SK-N-SH treated with all-trans-retinoic acid at 6 μM for 48 hours (cell line): ENCODE data around the gene CFAP161.

Experiments used
- ATAC-seq: fragments of 200-7000 bp; cut with Tn5 transposase; 3 replicates; pipeline ENCODE4 v1.9.1; 2020; ENCODE audit warnings: mild to moderate bottlenecking, moderate library complexity
- ARNTL ChIP-seq: fragments of 450-650 bp; formaldehyde crosslinking; IDR thresholded peaks from 2 replicates; pipeline ENCODE4 v1.5.0; 2020; ENCODE audit warnings: low read depth, mild to moderate bottlenecking, moderate library complexity, borderline replicate concordance
- BACH2 ChIP-seq: fragments of 250-450 bp; sonication (Bioruptor Pico); IDR thresholded peaks from 2 replicates; pipeline ENCODE4 v1.9.0; 2021; ENCODE audit warnings: mild to moderate bottlenecking, borderline replicate concordance
- CREB5 ChIP-seq: fragments of 250-450 bp; sonication (Bioruptor Pico); IDR thresholded peaks from 2 replicates; pipeline ENCODE4 v1.5.1; 2020; ENCODE audit warnings: low read depth, mild to moderate bottlenecking, moderate library complexity
- CSDC2 ChIP-seq: fragments of 250-450 bp; sonication (Bioruptor Pico); IDR thresholded peaks from 2 replicates; pipeline ENCODE4 v1.5.0; 2020; ENCODE audit warnings: mild to moderate bottlenecking, moderate library complexity
- CSRNP3 ChIP-seq: fragments of 250-450 bp; sonication (Bioruptor Pico); IDR thresholded peaks from 2 replicates; pipeline ENCODE4 v1.5.1; 2021; ENCODE audit warnings: mild to moderate bottlenecking, moderate library complexity
- ESRRG ChIP-seq: fragments of 250-450 bp; sonication (Bioruptor Pico); IDR thresholded peaks from 2 replicates; pipeline ENCODE4 v1.6.1; 2021; ENCODE audit warnings: mild to moderate bottlenecking
- GLIS3 ChIP-seq: fragments of 250-450 bp; sonication (Bioruptor Pico); IDR thresholded peaks from 2 replicates; pipeline ENCODE4 v1.5.0; 2020; ENCODE audit warnings: mild to moderate bottlenecking, moderate library complexity
- ISL1 ChIP-seq: fragments of 250-450 bp; sonication (Bioruptor Pico); IDR thresholded peaks from 2 replicates; pipeline ENCODE4 v2.1.2; 2022; ENCODE audit warnings: mild to moderate bottlenecking, moderate library complexity
- OSR1 ChIP-seq: fragments of 250-450 bp; sonication (Bioruptor Pico); IDR thresholded peaks from 2 replicates; pipeline ENCODE4 v1.8.0; 2022; ENCODE audit warnings: moderate library complexity, mild to moderate bottlenecking, inconsistent platforms
- PATZ1 ChIP-seq: fragments of 250-450 bp; sonication (Bioruptor Pico); IDR thresholded peaks from 2 replicates; pipeline ENCODE4 v1.8.0; 2020; ENCODE audit warnings: mild to moderate bottlenecking, moderate library complexity, borderline replicate concordance
- PPARA ChIP-seq: fragments of 250-450 bp; sonication (Bioruptor Pico); IDR thresholded peaks from 2 replicates; pipeline ENCODE4 v1.5.0; 2020; ENCODE audit warnings: mild to moderate bottlenecking, borderline replicate concordance
- RARB ChIP-seq: fragments of 250-450 bp; sonication (Bioruptor Pico); IDR thresholded peaks from 2 replicates; pipeline ENCODE4 v1.8.0; 2021; ENCODE audit warnings: mild to moderate bottlenecking, moderate library complexity
- SNAI2 ChIP-seq: fragments of 250-450 bp; sonication (Bioruptor Pico); IDR thresholded peaks from 2 replicates; pipeline ENCODE4 v1.5.0; 2020; ENCODE audit warnings: mild to moderate bottlenecking, moderate library complexity
- TSHZ2 ChIP-seq: fragments of 250-450 bp; sonication (Bioruptor Pico); IDR thresholded peaks from 2 replicates; pipeline ENCODE4 v1.5.0; 2020; ENCODE audit warnings: mild to moderate bottlenecking, moderate library complexity
- ZC3H10 ChIP-seq: fragments of 250-450 bp; sonication (Bioruptor Pico); IDR thresholded peaks from 2 replicates; pipeline ENCODE4 v1.5.1; 2021; ENCODE audit warnings: mild to moderate bottlenecking, moderate library complexity
- ZFP3 ChIP-seq: fragments of 250-450 bp; sonication (Bioruptor Pico); IDR thresholded peaks from 2 replicates; pipeline ENCODE4 v1.5.0; 2020; ENCODE audit warnings: mild to moderate bottlenecking, moderate library complexity
- ZNF565 ChIP-seq: fragments of 450-650 bp; formaldehyde crosslinking; conservative IDR thresholded peaks from 2 replicates; pipeline ENCODE4 v1.5.0; 2020; ENCODE audit warnings: low read depth, mild to moderate bottlenecking, moderate library complexity
- ZNF70 ChIP-seq: fragments of 450-650 bp; formaldehyde crosslinking; IDR thresholded peaks from 2 replicates; pipeline ENCODE4 v1.5.0; 2020; ENCODE audit warnings: mild to moderate bottlenecking, moderate library complexity
- ZNF8 ChIP-seq: fragments of 450-650 bp; formaldehyde crosslinking; IDR thresholded peaks from 2 replicates; pipeline ENCODE4 v1.5.0; 2020; ENCODE audit warnings: mild to moderate bottlenecking, moderate library complexity

Gene CFAP161

GRCh38 chr15:81115054-81115939 is 18.8 kb upstream of the CFAP161 start:
- no peak for ATAC-seq
- TF ChIP-seq PATZ1 (CRISPR knock-in tag): no peak
- no peak for TF ChIP-seq CREB5 (CRISPR knock-in tag)
- TF ChIP-seq SNAI2 (CRISPR knock-in tag): no peak

- ATAC-seq: no peak
- TF ChIP-seq ARNTL: no peak
- no peak for TF ChIP-seq CSDC2
- TF ChIP-seq TSHZ2 (CRISPR knock-in tag): no peak
- TF ChIP-seq BACH2 (CRISPR knock-in tag): no peak
- no peak for TF ChIP-seq ZC3H10 (CRISPR knock-in tag)
- no peak for TF ChIP-seq ZNF70 (CRISPR knock-in tag)
- no peak for TF ChIP-seq ZNF8 (CRISPR knock-in tag)
- TF ChIP-seq CSRNP3 (CRISPR knock-in tag): no peak
- TF ChIP-seq GLIS3 (CRISPR knock-in tag): no peak
- no peak for TF ChIP-seq RARB (CRISPR knock-in tag)
- TF ChIP-seq ESRRG (CRISPR knock-in tag): no peak
- no peak for TF ChIP-seq ISL1 (CRISPR knock-in tag)
- TF ChIP-seq ZNF565 (CRISPR knock-in tag): no peak
- TF ChIP-seq ZFP3 (CRISPR knock-in tag): no peak
Measured at GRCh38 chr15:81117136-81117535, 16.9 kb upstream of the CFAP161 start.

- no peak for TF ChIP-seq CSRNP3 (CRISPR knock-in tag)
- no peak for TF ChIP-seq CSDC2
- TF ChIP-seq ARNTL: no peak
- TF ChIP-seq ZNF565 (CRISPR knock-in tag): no peak
- no peak for TF ChIP-seq ISL1 (CRISPR knock-in tag)
- no peak for TF ChIP-seq ZC3H10 (CRISPR knock-in tag)
- TF ChIP-seq TSHZ2 (CRISPR knock-in tag): no peak
- TF ChIP-seq PPARA (CRISPR knock-in tag): no peak
- TF ChIP-seq OSR1: no peak
- TF ChIP-seq ZFP3 (CRISPR knock-in tag): no peak
- TF ChIP-seq ZNF70 (CRISPR knock-in tag): no peak
- no peak for TF ChIP-seq ZNF8 (CRISPR knock-in tag)
- no peak for TF ChIP-seq RARB (CRISPR knock-in tag)
- no peak for TF ChIP-seq GLIS3 (CRISPR knock-in tag)
- ATAC-seq: no peak
Measured at GRCh38 chr15:81117581-81117980, 16.5 kb upstream of the CFAP161 start.
